WTC11 (cell line): ENCODE measurements around the gene TMEM114. TPM values are rescaled to one million over a fixed set of nuclear protein-coding genes. Genes with fewer than 3 reads are reported as not detected.

Source experiments
- ATAC-seq: fragments of 200-7000 bp; cut with Tn5 transposase; 2 replicates; pipeline ENCODE4 v1.10.0; 2021; ENCODE audit warnings: mild to moderate bottlenecking, moderate library complexity
- CTCF ChIA-PET: fragments of 300-600 bp; sonication (Branson Sonifier 250); formaldehyde crosslinking; loops from one replicate; lab custom pipeline; 2021; ENCODE audit warnings: antibody characterized with exemption; lab: Charles Lee
- POLR2A ChIA-PET: fragments of 350-600 bp; sonication (Branson Sonifier 250); formaldehyde crosslinking; loops from one replicate; lab custom pipeline; 2021; ENCODE audit warnings: antibody characterized with exemption; lab: Charles Lee
- DNase-seq: peaks from one replicate; pipeline ENCODE4 v3.0.0; 2021; ENCODE audit warnings: low spot score
- H3K27ac Mint-ChIP-seq: 2 replicates; pipeline ENCODE4 v1.8.0; 2021; ENCODE audit warnings: mixed read lengths
- H3K27me3 Mint-ChIP-seq: 2 replicates; pipeline ENCODE4 v1.8.0; 2021; ENCODE audit warnings: low read depth, mild to moderate bottlenecking, moderate library complexity, mixed read lengths
- H3K36me3 Mint-ChIP-seq: 2 replicates; pipeline ENCODE4 v1.8.0; 2021; ENCODE audit warnings: mixed read lengths
- H3K4me1 Mint-ChIP-seq: 2 replicates; pipeline ENCODE4 v1.8.0; 2022; ENCODE audit warnings: mixed read lengths
- H3K4me3 Mint-ChIP-seq: 2 replicates; pipeline ENCODE4 v1.8.0; 2021; ENCODE audit warnings: mild to moderate bottlenecking, moderate library complexity, mixed read lengths
- H3K9me3 Mint-ChIP-seq: 2 replicates; pipeline ENCODE4 v1.8.0; 2021; ENCODE audit warnings: mixed read lengths
- ATF2 ChIP-seq: sonication (generic); formaldehyde crosslinking; IDR thresholded peaks from 2 replicates; pipeline ENCODE4 v1.8.1; 2022; ENCODE audit warnings: low read depth, missing genetic modification reagents, borderline replicate concordance
- ATF3 ChIP-seq: sonication (generic); formaldehyde crosslinking; conservative IDR thresholded peaks from 2 replicates; pipeline ENCODE4 v1.8.1; 2022; ENCODE audit warnings: mild to moderate bottlenecking, missing genetic modification reagents
- CDX4 ChIP-seq: fragments of 250-450 bp; sonication (Bioruptor Pico); IDR thresholded peaks from 2 replicates; pipeline ENCODE4 v1.9.0; 2021; ENCODE audit warnings: moderate library complexity, mild to moderate bottlenecking, inconsistent platforms, borderline replicate concordance
- CREM ChIP-seq: sonication (generic); formaldehyde crosslinking; IDR thresholded peaks from 2 replicates; pipeline ENCODE4 v1.8.1; 2022; ENCODE audit warnings: mild to moderate bottlenecking, missing genetic modification reagents, moderate library complexity
- CTCF ChIP-seq: fragments of 200-600 bp; IDR thresholded peaks from 2 replicates; pipeline ENCODE4 v1.8.0; 2022; ENCODE audit warnings: antibody characterized with exemption
- GABPB1 ChIP-seq: sonication (generic); formaldehyde crosslinking; IDR thresholded peaks from 2 replicates; pipeline ENCODE4 v1.8.1; 2023; ENCODE audit warnings: mild to moderate bottlenecking, missing genetic modification reagents
- IRF2 ChIP-seq: sonication (generic); formaldehyde crosslinking; IDR thresholded peaks from 2 replicates; pipeline ENCODE4 v1.8.0; 2022; ENCODE audit warnings: low read depth, missing genetic modification reagents, borderline replicate concordance
- NFATC4 ChIP-seq: fragments of 250-450 bp; sonication (Bioruptor Pico); IDR thresholded peaks from 2 replicates; pipeline ENCODE4 v1.9.0; 2021; ENCODE audit warnings: mild to moderate bottlenecking
- NFE2L1 ChIP-seq: sonication (generic); formaldehyde crosslinking; IDR thresholded peaks from 2 replicates; pipeline ENCODE4 v1.8.1; 2023; ENCODE audit warnings: missing genetic modification reagents
- NFYB ChIP-seq: sonication (generic); formaldehyde crosslinking; conservative IDR thresholded peaks from 2 replicates; pipeline ENCODE4 v1.8.0; 2022; ENCODE audit warnings: low read depth, missing genetic modification reagents
- OVOL2 ChIP-seq: fragments of 250-450 bp; sonication (Bioruptor Pico); IDR thresholded peaks from 2 replicates; pipeline ENCODE4 v1.9.0; 2021; ENCODE audit warnings: mild to moderate bottlenecking, borderline replicate concordance
- SMAD4 ChIP-seq: sonication (generic); formaldehyde crosslinking; IDR thresholded peaks from 2 replicates; pipeline ENCODE4 v1.8.0; 2022; ENCODE audit warnings: mild to moderate bottlenecking, missing genetic modification reagents
- TCF7 ChIP-seq: sonication (generic); formaldehyde crosslinking; IDR thresholded peaks from 2 replicates; pipeline ENCODE4 v1.8.0; 2022; ENCODE audit warnings: mild to moderate bottlenecking, low read depth, missing genetic modification reagents, moderate library complexity
- TP53 ChIP-seq: sonication (generic); formaldehyde crosslinking; IDR thresholded peaks from 2 replicates; pipeline ENCODE4 v1.8.1; 2023; ENCODE audit warnings: mild to moderate bottlenecking, missing genetic modification reagents
- USF1 ChIP-seq: sonication (generic); formaldehyde crosslinking; IDR thresholded peaks from 2 replicates; pipeline ENCODE4 v1.8.0; 2022; ENCODE audit warnings: mild to moderate bottlenecking, missing genetic modification reagents
- ZBTB43 ChIP-seq: sonication (generic); formaldehyde crosslinking; IDR thresholded peaks from 2 replicates; pipeline ENCODE4 v1.8.1; 2023; ENCODE audit warnings: mild to moderate bottlenecking, missing genetic modification reagents
- total RNA-seq: library from RNA; stranded (reverse); gene quantifications from 3 replicates; pipeline ENCODE4 v1.2.3, GENCODE V29; 2021
- TF ChIP-seq, protein P1 (sequence below): sonication (generic); formaldehyde crosslinking; IDR thresholded peaks from 2 replicates; pipeline ENCODE4 v1.8.0; 2023; ENCODE audit warnings: missing genetic modification reagents, mild to moderate bottlenecking, borderline replicate concordance
- TF ChIP-seq, protein P2 (sequence below): fragments of 250-450 bp; sonication (Bioruptor Pico); conservative IDR thresholded peaks from 2 replicates; pipeline ENCODE4 v1.9.0; 2021; ENCODE audit warnings: mild to moderate bottlenecking

TMEM114 gene
- total RNA-seq, 1 experiment from 2014 or later: 0.37 TPM

DNA sequence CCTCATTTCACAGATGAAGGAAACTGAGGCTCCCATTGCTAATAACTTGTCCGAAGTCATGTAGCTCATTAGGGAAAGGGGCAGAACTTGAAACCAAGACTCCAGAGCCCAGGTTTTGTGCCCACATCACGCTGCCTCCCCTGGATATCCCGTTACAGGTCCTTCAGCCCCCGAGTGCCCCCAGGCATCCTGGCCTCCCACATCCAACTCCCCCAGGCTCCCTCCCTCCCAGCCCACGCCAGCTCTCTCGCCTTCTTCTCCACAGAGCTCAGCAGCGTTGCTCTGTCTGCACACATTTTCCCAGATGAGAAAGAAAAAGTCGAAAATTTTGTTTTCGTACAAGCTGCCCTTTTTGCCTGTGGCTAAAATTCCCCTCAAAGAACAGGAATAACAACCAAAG, 16.9 kb upstream of the TMEM114 start (continued):
- no peak for TF ChIP-seq NFYB

GRCh38 chr16:8605554-8605953, 15.2 kb upstream of the TMEM114 start:
- H3K9me3 Mint-ChIP-seq: peaks cover 21% of the 10 kb centered on the region
- H3K27ac Mint-ChIP-seq: no peak overlapping the region
- CTCF ChIA-PET: no interaction called here
- DNase-seq (no peak), ATAC-seq (no peak)
- peaks cover 10% of the 10 kb centered on the region for H3K27me3 Mint-ChIP-seq
- no peak overlapping the region for H3K4me3 Mint-ChIP-seq
- no peaks in the 10 kb centered on the region for H3K36me3 Mint-ChIP-seq
- POLR2A ChIA-PET: no interaction called here
- peaks cover 12% of the 10 kb centered on the region for H3K4me1 Mint-ChIP-seq
- TF ChIP-seq, protein P1, sequence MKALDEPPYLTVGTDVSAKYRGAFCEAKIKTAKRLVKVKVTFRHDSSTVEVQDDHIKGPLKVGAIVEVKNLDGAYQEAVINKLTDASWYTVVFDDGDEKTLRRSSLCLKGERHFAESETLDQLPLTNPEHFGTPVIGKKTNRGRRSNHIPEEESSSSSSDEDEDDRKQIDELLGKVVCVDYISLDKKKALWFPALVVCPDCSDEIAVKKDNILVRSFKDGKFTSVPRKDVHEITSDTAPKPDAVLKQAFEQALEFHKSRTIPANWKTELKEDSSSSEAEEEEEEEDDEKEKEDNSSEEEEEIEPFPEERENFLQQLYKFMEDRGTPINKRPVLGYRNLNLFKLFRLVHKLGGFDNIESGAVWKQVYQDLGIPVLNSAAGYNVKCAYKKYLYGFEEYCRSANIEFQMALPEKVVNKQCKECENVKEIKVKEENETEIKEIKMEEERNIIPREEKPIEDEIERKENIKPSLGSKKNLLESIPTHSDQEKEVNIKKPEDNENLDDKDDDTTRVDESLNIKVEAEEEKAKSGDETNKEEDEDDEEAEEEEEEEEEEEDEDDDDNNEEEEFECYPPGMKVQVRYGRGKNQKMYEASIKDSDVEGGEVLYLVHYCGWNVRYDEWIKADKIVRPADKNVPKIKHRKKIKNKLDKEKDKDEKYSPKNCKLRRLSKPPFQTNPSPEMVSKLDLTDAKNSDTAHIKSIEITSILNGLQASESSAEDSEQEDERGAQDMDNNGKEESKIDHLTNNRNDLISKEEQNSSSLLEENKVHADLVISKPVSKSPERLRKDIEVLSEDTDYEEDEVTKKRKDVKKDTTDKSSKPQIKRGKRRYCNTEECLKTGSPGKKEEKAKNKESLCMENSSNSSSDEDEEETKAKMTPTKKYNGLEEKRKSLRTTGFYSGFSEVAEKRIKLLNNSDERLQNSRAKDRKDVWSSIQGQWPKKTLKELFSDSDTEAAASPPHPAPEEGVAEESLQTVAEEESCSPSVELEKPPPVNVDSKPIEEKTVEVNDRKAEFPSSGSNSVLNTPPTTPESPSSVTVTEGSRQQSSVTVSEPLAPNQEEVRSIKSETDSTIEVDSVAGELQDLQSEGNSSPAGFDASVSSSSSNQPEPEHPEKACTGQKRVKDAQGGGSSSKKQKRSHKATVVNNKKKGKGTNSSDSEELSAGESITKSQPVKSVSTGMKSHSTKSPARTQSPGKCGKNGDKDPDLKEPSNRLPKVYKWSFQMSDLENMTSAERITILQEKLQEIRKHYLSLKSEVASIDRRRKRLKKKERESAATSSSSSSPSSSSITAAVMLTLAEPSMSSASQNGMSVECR: no peak
- TF ChIP-seq, protein P2, sequence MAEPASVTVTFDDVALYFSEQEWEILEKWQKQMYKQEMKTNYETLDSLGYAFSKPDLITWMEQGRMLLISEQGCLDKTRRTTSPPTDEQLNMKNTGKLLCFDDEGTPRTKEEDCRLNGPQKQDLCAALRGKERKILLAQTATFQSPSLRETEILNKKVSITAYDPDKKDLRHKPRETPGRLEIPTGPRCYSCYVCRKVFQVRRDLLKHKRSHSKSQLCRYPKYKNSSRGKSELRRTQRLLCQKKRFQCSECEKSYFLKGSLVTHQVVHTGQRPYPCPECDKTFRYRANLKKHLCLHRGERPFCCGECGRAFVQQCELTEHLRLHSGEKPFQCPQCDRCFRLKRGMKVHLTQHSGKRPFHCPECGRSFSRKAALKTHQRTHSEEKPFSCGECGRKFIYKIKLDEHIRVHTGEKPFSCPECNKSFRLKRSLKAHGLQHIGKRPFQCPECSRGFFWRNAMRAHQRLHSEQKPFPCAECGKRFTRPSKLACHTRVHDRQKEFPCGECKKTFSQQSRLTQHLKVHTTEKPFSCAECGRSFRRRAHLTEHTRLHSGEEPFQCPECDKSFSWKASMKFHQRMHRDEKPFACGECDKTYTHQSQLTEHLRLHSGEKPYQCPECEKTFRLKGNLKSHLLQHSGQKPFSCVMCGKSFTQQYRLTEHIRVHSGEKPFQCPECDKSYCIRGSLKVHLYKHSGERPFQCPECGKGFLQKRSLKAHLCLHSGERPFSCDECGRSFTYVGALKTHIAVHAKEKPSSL (CRISPR knock-in tag): no peak
- TF ChIP-seq CDX4 (CRISPR knock-in tag) (no peak), OVOL2 (no peak), TP53 (CRISPR knock-in tag) (no peak), ATF3 (CRISPR knock-in tag) (no peak), CREM (no peak), GABPB1 (CRISPR knock-in tag) (no peak), NFE2L1 (CRISPR knock-in tag) (no peak), USF1 (CRISPR knock-in tag) (no peak), SMAD4 (no peak), NFATC4 (no peak), ATF2 (CRISPR knock-in tag) (no peak)

DNA sequence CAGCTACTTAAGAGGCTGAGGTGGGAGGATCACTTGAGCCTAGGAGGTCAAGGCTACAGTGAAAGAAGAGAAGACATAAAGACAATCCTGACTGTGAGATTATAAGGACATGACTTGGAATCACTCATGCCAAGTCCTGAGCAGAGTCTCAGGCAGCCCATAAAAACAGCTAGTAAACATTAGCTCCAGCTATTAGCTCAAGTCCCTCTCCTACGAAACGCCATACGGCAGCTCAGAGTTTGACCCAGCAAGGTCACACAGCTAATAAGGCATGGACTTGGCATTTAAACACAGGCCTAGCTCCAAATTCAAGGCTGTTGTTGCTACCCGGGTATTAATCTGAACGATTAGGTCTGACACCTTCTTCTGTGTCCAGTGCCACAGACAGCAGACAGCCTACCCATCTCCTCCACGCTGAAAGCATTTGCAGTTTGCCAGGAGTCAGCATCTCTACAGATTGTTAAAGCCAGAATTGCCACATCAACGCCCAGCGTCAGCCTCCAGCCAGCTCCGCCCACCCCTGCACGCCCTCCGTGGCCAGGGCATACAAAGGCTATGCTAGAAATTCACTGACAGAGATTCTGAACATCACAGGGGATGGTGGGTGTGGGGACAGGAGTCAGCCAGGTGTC, 9.9 kb upstream of the TMEM114 start:
- Mint-ChIP-seq H3K27me3 (peaks cover 36% of the 10 kb centered on the region), H3K36me3 (no peaks in the 10 kb centered on the region), H3K27ac (no peak overlapping the region), H3K9me3 (peaks cover 25% of the 10 kb centered on the region), H3K4me3 (no peak overlapping the region), H3K4me1 (peaks cover 11% of the 10 kb centered on the region)
- DNase-seq: no peak
- no peak for ATAC-seq
- ChIA-PET POLR2A (no interaction called here), CTCF (interaction anchor here (2.2 kb wide), 1 partner anchor 35 kb away, joined by 12 read pairs; no protein-coding TSS in a partner anchor)
- no peak for TF ChIP-seq ZBTB43 (CRISPR knock-in tag)
- no peak for TF ChIP-seq TCF7 (CRISPR knock-in tag)
- TF ChIP-seq, protein P2 (CRISPR knock-in tag): no peak
- TF ChIP-seq CTCF: no peak
- TF ChIP-seq IRF2: no peak
